Endothelial cell of umbilical vein (primary cell): ENCODE measurements around the gene NCR2.

ENCODE experiments used
- CTCF ChIP-seq, 2 donors: IDR thresholded peaks; 1 replicate in 1 of 2; 2 replicates in 1 of 2; pipeline ENCODE4 v1.5.1; 2011; ENCODE audit warnings: low read length in 2 of 2, mild to moderate bottlenecking in 2 of 2, moderate library complexity in 2 of 2, control low read depth in 1 of 2, inconsistent platforms in 1 of 2, low read depth in 1 of 2; ENCODE audit not compliant: insufficient read depth in 1 of 2; ENCODE audit errors: extremely low read depth in 1 of 2
- EZH2 ChIP-seq: IDR thresholded peaks from 2 replicates; pipeline ENCODE4 v1.6.1; 2012; ENCODE audit warnings: borderline replicate concordance, low read depth, mild to moderate bottlenecking, moderate library complexity, low read length, inconsistent platforms; ENCODE audit not compliant: severe bottlenecking
- FOS ChIP-seq: IDR thresholded peaks from 2 replicates; pipeline ENCODE4 v1.6.1; 2011; ENCODE audit warnings: mild to moderate bottlenecking, low read length, moderate library complexity, borderline replicate concordance; ENCODE audit not compliant: insufficient read depth
- JUN ChIP-seq: IDR thresholded peaks from 2 replicates; pipeline ENCODE4 v1.6.1; 2011; ENCODE audit warnings: borderline replicate concordance, low read depth; ENCODE audit not compliant: insufficient read length, insufficient read depth
- MAX ChIP-seq: IDR thresholded peaks from 2 replicates; pipeline ENCODE4 v1.6.1; 2011; ENCODE audit not compliant: insufficient read depth, insufficient read length
- POLR2A ChIP-seq: IDR thresholded peaks from 2 replicates; pipeline ENCODE4 v1.6.1; 2012; ENCODE audit warnings: low read depth, mild to moderate bottlenecking, control low read depth, low read length
- POLR2AphosphoS5 ChIP-seq: IDR thresholded peaks from 2 replicates; pipeline ENCODE4 v1.6.1; 2012; ENCODE audit warnings: low read depth, mild to moderate bottlenecking, control low read depth, low read length, moderate library complexity; ENCODE audit not compliant: insufficient read depth

- no peak for TF ChIP-seq CTCF (IDR thresholded peaks at IDR 0.05; ENCODE audit: extremely low read depth in 1 of 2, insufficient read depth in 1 of 2, low read depth in 1 of 2, low read length in 2 of 2)
- TF ChIP-seq EZH2, result no peak
- TF ChIP-seq POLR2AphosphoS5, result no peak
- no peak for TF ChIP-seq MAX
- TF ChIP-seq POLR2A, result no peak
- no peak for TF ChIP-seq FOS
- TF ChIP-seq JUN, result no peak
Observed at GRCh38 chr6:41367061-41367460, 31.7 kb downstream of the NCR2 start.
